ENCODE data around the gene PTGR1.

DNA sequence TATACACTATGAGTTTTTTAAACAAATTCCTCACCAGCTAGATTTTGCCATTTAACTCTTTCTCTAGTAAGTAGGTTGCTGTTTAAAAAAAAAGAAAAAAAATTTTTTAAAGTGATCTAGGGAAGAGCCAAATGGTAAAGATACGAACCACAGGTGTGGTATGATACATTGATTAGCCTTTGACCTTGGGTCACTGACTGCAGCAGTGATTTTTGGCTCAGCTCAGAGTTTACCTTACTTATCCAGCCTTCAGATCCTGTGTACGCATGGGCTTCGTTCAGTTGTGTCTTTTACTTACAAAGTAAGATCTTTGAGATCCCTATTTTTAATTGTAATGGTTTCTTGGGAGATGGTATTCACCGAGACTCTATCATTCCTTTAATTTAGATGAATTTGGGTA is 49.6 kb upstream of the PTGR1 start:
- TF ChIP-seq POLR2A (IDR thresholded peaks at IDR 0.05): no peak
- TF ChIP-seq, protein P1, sequence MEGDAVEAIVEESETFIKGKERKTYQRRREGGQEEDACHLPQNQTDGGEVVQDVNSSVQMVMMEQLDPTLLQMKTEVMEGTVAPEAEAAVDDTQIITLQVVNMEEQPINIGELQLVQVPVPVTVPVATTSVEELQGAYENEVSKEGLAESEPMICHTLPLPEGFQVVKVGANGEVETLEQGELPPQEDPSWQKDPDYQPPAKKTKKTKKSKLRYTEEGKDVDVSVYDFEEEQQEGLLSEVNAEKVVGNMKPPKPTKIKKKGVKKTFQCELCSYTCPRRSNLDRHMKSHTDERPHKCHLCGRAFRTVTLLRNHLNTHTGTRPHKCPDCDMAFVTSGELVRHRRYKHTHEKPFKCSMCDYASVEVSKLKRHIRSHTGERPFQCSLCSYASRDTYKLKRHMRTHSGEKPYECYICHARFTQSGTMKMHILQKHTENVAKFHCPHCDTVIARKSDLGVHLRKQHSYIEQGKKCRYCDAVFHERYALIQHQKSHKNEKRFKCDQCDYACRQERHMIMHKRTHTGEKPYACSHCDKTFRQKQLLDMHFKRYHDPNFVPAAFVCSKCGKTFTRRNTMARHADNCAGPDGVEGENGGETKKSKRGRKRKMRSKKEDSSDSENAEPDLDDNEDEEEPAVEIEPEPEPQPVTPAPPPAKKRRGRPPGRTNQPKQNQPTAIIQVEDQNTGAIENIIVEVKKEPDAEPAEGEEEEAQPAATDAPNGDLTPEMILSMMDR (IDR thresholded peaks at IDR 0.05): no peak
